HG03280 (cell line): Measurements from ENCODE around the gene FUS.
"Not testable (repeated sequence)": the region's sequence is repeated elsewhere in the genome, so short reads cannot be mapped to it uniquely, and the experiment has no call there.

Source experiments
- ATAC-seq: cut with Tn5 transposase; IDR thresholded peaks from one replicate; pipeline ENCODE4 v1.9.1; 2021; ENCODE audit warnings: mild to moderate bottlenecking, moderate library complexity; ENCODE audit not compliant: unreplicated experiment

FUS gene

GRCh38 chr16:31184888-31185287 is 4.9 kb downstream of the FUS start:
- no peak for ATAC-seq

- ATAC-seq = no peak
Measured at GRCh38 chr16:31185339-31185738, 5.4 kb downstream of the FUS start.

- no peak for ATAC-seq
Measured at GRCh38 chr16:31186176-31186575, 6.2 kb downstream of the FUS start.

- no peak for ATAC-seq
Measured at GRCh38 chr16:31186930-31187807, 7.2 kb downstream of the FUS start.

GRCh38 chr16:31187808-31188189 is 7.9 kb downstream of the FUS start:
- ATAC-seq = no peak

- ATAC-seq = no peak
Measured at GRCh38 chr16:31188450-31189411, 8.8 kb downstream of the FUS start.

GRCh38 chr16:31189412-31189778 is 9.5 kb downstream of the FUS start:
- no peak for ATAC-seq

- no peak for ATAC-seq
Measured at GRCh38 chr16:31190061-31190460, 10.1 kb downstream of the FUS start.

- ATAC-seq = no peak
Measured at GRCh38 chr16:31190818-31191444, 11.0 kb downstream of the FUS start.

- no peak for ATAC-seq
Measured at GRCh38 chr16:31191697-31192428, 11.9 kb downstream of the FUS start.

GRCh38 chr16:31192856-31193642 is 13.1 kb downstream of the FUS start:
- no peak for ATAC-seq

GRCh38 chr16:31193874-31194273 is 13.9 kb downstream of the FUS start:
- ATAC-seq = no peak

- ATAC-seq = no peak
Measured at GRCh38 chr16:31194898-31195297, 15.0 kb downstream of the FUS start.

- ATAC-seq = not testable (repeated sequence)
Measured at GRCh38 chr16:31195861-31196260, 15.9 kb downstream of the FUS start.

- ATAC-seq = no peak
Measured at GRCh38 chr16:31196324-31197088, 16.6 kb downstream of the FUS start.

GRCh38 chr16:31198207-31198882 is 18.4 kb downstream of the FUS start:
- ATAC-seq = no peak

GRCh38 chr16:31199430-31200041 is 19.6 kb downstream of the FUS start:
- no peak for ATAC-seq

- not testable (repeated sequence) for ATAC-seq
Measured at GRCh38 chr16:31200111-31200510, 20.2 kb downstream of the FUS start.
